HL-60 (cell line): Measurements from ENCODE around the gene NPAS1.

Experiments
- POLR2AphosphoS5 ChIP-seq: IDR thresholded peaks from 2 replicates; pipeline ENCODE4 v1.6.1; 2012; ENCODE audit warnings: low read depth
- TF ChIP-seq, protein P1 (sequence below): IDR thresholded peaks from one replicate; pipeline ENCODE4 v1.5.1; 2011; ENCODE audit warnings: low read length, control low read depth, inconsistent platforms; ENCODE audit not compliant: insufficient read depth

DNA sequence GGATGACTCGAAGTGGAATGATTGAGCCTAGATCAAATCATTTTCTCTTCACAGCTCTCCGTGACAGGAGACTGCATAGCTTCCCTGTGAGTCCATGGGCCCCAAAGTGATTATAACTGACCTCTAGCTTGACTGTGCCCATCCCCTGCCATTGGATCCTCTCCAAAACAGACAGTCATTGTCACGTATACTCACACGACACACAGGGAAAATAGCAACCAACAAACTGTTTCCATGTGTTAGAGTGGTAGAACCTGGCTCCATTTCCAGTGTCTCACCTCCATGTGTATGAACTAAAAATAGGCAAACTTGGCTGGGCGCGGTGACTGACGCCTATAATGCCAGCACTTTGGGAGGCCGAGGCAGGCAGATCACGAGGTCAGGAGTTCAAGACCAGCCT lies 48.8 kb upstream of the NPAS1 start:
- TF ChIP-seq, protein P1, sequence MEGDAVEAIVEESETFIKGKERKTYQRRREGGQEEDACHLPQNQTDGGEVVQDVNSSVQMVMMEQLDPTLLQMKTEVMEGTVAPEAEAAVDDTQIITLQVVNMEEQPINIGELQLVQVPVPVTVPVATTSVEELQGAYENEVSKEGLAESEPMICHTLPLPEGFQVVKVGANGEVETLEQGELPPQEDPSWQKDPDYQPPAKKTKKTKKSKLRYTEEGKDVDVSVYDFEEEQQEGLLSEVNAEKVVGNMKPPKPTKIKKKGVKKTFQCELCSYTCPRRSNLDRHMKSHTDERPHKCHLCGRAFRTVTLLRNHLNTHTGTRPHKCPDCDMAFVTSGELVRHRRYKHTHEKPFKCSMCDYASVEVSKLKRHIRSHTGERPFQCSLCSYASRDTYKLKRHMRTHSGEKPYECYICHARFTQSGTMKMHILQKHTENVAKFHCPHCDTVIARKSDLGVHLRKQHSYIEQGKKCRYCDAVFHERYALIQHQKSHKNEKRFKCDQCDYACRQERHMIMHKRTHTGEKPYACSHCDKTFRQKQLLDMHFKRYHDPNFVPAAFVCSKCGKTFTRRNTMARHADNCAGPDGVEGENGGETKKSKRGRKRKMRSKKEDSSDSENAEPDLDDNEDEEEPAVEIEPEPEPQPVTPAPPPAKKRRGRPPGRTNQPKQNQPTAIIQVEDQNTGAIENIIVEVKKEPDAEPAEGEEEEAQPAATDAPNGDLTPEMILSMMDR, result no peak
- no peak for TF ChIP-seq POLR2AphosphoS5
